Esophagus muscularis mucosa (tissue), 4 donors: ENCODE measurements around the gene MDGA2. TPM values are rescaled to one million over a fixed set of nuclear protein-coding genes. Genes with fewer than 3 reads are reported as not detected.

Experiments used
- DNase-seq: peaks from one replicate; pipeline ENCODE4 v3.0.0-alpha.2; 2017; ENCODE audit errors: extremely low spot score
- H3K27ac ChIP-seq, 4 donors: fragments of 200-600 bp; sonication (generic); replicated peaks in 1 of 4; 1 replicate in 3 of 4; 2 replicates in 1 of 4; pipeline ENCODE4 v1.5.1; 2016 to 2019; ENCODE audit warnings: mild to moderate bottlenecking in 1 of 4
- H3K27me3 ChIP-seq, 4 donors: fragments of 200-600 bp; sonication (generic); one replicate each; pipeline versions ENCODE4 v1.5.1 to v1.6.0; 2016 to 2019
- H3K36me3 ChIP-seq, 4 donors: fragments of 200-600 bp; sonication (generic); one replicate each; pipeline ENCODE4 v1.5.1; 2016 to 2019
- H3K4me1 ChIP-seq, 4 donors: fragments of 200-600 bp; sonication (generic); one replicate each; pipeline ENCODE4 v1.5.1; 2016 to 2019
- H3K4me3 ChIP-seq, 4 donors: fragments of 200-600 bp; sonication (generic); 1 replicate in 2 of 4; 2 replicates in 2 of 4; pipeline ENCODE4 v1.5.1; 2016 to 2019; ENCODE audit warnings: mild to moderate bottlenecking in 4 of 4, moderate library complexity in 1 of 4
- H3K9me3 ChIP-seq, 4 donors: fragments of 200-600 bp; sonication (generic); 1 replicate in 3 of 4; 2 replicates in 1 of 4; pipeline ENCODE4 v1.5.1; 2016 to 2019
- EP300 ChIP-seq: sonication (generic); formaldehyde crosslinking; IDR thresholded peaks from one replicate; pipeline ENCODE4 v1.6.1; 2017; ENCODE audit warnings: antibody characterized with exemption
- POLR2A ChIP-seq: fragments of 450-650 bp; IDR thresholded peaks from one replicate; pipeline ENCODE4 v1.6.1; 2017; ENCODE audit warnings: antibody characterized with exemption, moderate library complexity, mild to moderate bottlenecking, low read depth
- POLR2AphosphoS5 ChIP-seq, 2 donors: sonication (generic); formaldehyde crosslinking; IDR thresholded peaks; one replicate each; pipeline ENCODE4 v1.6.1; 2017; ENCODE audit warnings: antibody characterized with exemption in 2 of 2
- WGBS: methylation state at CpG from one replicate; pipeline ENCODE4 v1.1.5; 2018; 5-methylcytosine and 5-hydroxymethylcytosine counted together
- intact Hi-C: fragments of 100-400 bp; cut with DNase I; formaldehyde crosslinking; loops from one replicate; pipeline ENCODE4 v1.15.1; 2023
- total RNA-seq, 4 donors: library from RNA; depleted of rRNA; stranded (reverse); fragments of >200 nt; gene quantifications; one replicate each; pipeline versions ENCODE4 v1.1.0 to v1.2.1, GENCODE V29; 2016
- TF ChIP-seq, protein P1 (sequence below), 3 experiments: fragments of 200-600 bp in 2 of 3; fragments of 450-650 bp in 1 of 3; sonication (generic) in 2 of 3; IDR thresholded peaks; one replicate each; pipeline ENCODE4 v1.5.1; 2017 to 2019; ENCODE audit warnings: antibody characterized with exemption in 3 of 3, mild to moderate bottlenecking in 2 of 3, moderate library complexity in 1 of 3

MDGA2 gene
- total RNA-seq, 4 donors from 2014 or later: under 0.01 TPM; not detected in 3

DNA sequence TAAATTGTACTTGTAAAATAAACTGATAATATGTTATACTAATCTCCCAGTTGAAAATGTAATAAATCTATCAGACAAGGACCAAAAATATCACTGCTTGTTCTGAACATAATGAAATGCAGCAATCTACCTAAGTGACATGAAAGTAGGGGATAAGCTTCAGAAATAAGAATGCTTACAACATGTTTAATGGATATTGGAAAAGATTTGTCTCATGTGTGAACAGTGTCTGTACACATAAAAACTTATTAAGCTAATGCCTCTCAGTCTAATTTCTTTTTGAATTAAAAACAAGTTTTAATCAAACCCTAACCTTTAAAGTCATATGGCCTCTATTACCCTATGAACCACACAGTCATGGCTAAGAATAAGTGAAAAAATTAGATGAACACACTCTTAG, 465.3 kb downstream of the MDGA2 start:
- H3K4me3 ChIP-seq: no peak overlapping the region
- H3K9me3 ChIP-seq: no peaks in the 10 kb centered on the region
- no peaks in the 10 kb centered on the region for H3K27me3 ChIP-seq
- H3K4me1 ChIP-seq: no peaks in the 10 kb centered on the region
- H3K27ac ChIP-seq: no peak overlapping the region
- TF ChIP-seq POLR2A (no peak), EP300 (no peak), POLR2AphosphoS5 (IDR thresholded peaks at IDR 0.05) (no peak)
- TF ChIP-seq, protein P1, sequence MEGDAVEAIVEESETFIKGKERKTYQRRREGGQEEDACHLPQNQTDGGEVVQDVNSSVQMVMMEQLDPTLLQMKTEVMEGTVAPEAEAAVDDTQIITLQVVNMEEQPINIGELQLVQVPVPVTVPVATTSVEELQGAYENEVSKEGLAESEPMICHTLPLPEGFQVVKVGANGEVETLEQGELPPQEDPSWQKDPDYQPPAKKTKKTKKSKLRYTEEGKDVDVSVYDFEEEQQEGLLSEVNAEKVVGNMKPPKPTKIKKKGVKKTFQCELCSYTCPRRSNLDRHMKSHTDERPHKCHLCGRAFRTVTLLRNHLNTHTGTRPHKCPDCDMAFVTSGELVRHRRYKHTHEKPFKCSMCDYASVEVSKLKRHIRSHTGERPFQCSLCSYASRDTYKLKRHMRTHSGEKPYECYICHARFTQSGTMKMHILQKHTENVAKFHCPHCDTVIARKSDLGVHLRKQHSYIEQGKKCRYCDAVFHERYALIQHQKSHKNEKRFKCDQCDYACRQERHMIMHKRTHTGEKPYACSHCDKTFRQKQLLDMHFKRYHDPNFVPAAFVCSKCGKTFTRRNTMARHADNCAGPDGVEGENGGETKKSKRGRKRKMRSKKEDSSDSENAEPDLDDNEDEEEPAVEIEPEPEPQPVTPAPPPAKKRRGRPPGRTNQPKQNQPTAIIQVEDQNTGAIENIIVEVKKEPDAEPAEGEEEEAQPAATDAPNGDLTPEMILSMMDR (IDR thresholded peaks at IDR 0.05): no peak
- DNase-seq: no peak
- no peaks in the 10 kb centered on the region for H3K36me3 ChIP-seq
- intact Hi-C loops: no loop called here

DNA sequence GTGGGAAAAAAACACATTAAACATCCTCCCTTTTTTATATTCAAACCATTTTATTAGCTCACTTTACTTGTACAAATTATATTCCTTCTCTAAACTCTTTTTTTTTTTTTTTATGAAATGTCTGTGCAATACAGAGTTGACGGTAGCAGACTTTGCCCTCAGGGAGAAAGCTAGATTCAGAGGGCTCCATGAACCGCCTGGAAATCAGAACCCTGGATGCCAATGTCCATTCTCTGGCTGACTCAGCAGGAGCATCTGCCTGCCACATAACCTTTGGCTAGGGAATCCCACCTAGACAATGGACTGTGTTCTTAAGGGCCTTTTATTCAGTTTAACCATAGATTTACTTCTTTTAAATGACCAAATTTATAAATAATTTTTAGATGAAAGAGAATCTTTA, 467.0 kb downstream of the MDGA2 start:
- Histone ChIP-seq H3K27ac (no peak overlapping the region), H3K27me3 (no peaks in the 10 kb centered on the region), H3K9me3 (no peaks in the 10 kb centered on the region), H3K4me3 (no peak overlapping the region), H3K36me3 (no peaks in the 10 kb centered on the region), H3K4me1 (no peaks in the 10 kb centered on the region)
- 73% methylated on average over 2 of the region's 2 CpGs for WGBS
- intact Hi-C loops: no loop called here
- DNase-seq: no peak
- TF ChIP-seq, protein P1 (IDR thresholded peaks at IDR 0.05): no peak
- TF ChIP-seq EP300 (no peak), POLR2A (no peak), POLR2AphosphoS5 (IDR thresholded peaks at IDR 0.05) (no peak)

DNA sequence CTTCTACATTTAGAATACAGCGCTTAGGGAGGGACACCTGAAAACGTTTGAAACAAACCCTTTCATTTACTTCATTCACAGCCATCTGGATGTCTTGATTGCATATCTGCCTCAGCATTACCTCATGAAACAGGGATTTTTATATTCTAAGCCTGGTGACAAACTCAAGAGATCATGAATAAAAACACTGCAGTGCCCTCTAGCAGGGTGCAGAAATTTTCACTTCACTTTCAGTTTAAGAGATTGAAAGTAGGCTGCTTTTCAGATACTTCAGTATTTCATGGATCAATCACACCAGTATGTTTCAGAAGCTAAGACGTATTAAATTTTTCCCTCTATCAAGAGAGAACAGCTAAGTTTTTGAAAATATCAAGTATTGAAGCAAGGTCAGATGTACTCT, 467.8 kb downstream of the MDGA2 start:
- Histone ChIP-seq H3K4me3 (no peak overlapping the region), H3K27ac (no peak overlapping the region), H3K36me3 (no peaks in the 10 kb centered on the region), H3K9me3 (no peaks in the 10 kb centered on the region), H3K27me3 (no peaks in the 10 kb centered on the region), H3K4me1 (no peaks in the 10 kb centered on the region)
- WGBS: 50% methylated on average over 3 of the region's 3 CpGs
- TF ChIP-seq EP300: no peak
- TF ChIP-seq POLR2AphosphoS5 (IDR thresholded peaks at IDR 0.05): no peak
- TF ChIP-seq POLR2A: no peak
- TF ChIP-seq, protein P1 (IDR thresholded peaks at IDR 0.05): no peak
- DNase-seq: no peak
- intact Hi-C loops: no loop called here

DNA sequence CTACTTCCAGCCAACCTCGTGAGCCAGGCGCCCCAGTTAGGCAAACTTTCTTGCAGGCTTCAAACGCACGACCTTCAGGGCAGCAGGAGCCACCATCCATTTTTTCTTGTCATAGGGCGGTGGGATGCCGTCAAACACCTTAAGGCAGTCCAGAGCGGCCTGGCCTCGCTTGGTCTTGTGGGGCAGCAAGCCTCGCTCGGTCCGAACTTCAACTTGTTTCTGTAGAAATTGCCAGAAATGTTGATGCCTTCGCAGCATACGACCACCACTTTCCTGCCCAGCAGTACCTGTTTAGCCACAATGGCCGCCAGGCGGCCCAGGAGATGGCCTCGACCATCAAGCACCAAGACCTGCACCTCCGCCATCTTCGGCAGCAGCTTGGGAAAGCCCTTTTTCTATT, 474.7 kb downstream of the MDGA2 start:
- no peaks in the 10 kb centered on the region for H3K4me1 ChIP-seq
- H3K9me3 ChIP-seq: peaks cover 0 to 5% (median 0%) of the 10 kb centered on the region in 4 donors
- no peaks in the 10 kb centered on the region for H3K36me3 ChIP-seq
- no peak for DNase-seq
- H3K4me3 ChIP-seq: no peak overlapping the region
- no peak overlapping the region for H3K27ac ChIP-seq
- TF ChIP-seq POLR2AphosphoS5 (IDR thresholded peaks at IDR 0.05): no peak
- TF ChIP-seq EP300: no peak
- no peak for TF ChIP-seq POLR2A
- TF ChIP-seq, protein P1 (IDR thresholded peaks at IDR 0.05): no peak
- H3K27me3 ChIP-seq: no peaks in the 10 kb centered on the region
- WGBS: 94% methylated on average over 18 of the region's 18 CpGs
- intact Hi-C loops: no loop called here

DNA sequence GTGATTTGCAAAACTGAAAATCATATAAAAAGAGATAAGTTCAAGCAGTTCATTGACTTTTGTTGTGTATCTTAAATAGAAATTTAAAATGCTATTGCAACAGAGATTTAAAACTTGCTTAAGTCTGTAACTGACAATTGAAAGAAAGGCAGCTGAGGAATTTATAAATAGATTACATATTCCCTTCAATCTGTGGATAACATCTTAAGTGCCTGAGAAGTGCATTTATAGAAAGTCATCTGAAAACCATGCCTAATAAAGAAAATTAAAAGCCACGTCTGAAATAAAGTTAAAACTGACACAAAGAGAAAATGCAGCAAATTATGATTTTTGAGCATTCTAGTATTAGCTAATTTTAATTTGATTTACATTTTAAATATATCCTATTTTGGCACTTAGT, 479.8 kb downstream of the MDGA2 start:
- H3K4me1 ChIP-seq: no peaks in the 10 kb centered on the region
- H3K27me3 ChIP-seq: no peaks in the 10 kb centered on the region
- H3K36me3 ChIP-seq: no peaks in the 10 kb centered on the region
- no peak for TF ChIP-seq POLR2AphosphoS5 (IDR thresholded peaks at IDR 0.05)
- TF ChIP-seq EP300: no peak
- TF ChIP-seq POLR2A: no peak
- TF ChIP-seq, protein P1 (IDR thresholded peaks at IDR 0.05): no peak
- no peak overlapping the region for H3K4me3 ChIP-seq
- DNase-seq: no peak
- WGBS: 61% methylated on average over 1 of the region's 1 CpG
- H3K9me3 ChIP-seq: peaks cover 0 to under 1% (median 0%) of the 10 kb centered on the region in 4 donors
- H3K27ac ChIP-seq: no peak overlapping the region
- intact Hi-C loops: no loop called here
